Measurements from ENCODE around the gene GNE. TPM values are rescaled to one million over a fixed set of nuclear protein-coding genes. Genes with fewer than 3 reads are reported as not detected.
A peak's percentile ranks its signal among the peaks of the same experiment; 100 is the strongest.

The GNE gene
- total RNA-seq, 1 experiment from 2014 or later, result 14.9 TPM

DNA sequence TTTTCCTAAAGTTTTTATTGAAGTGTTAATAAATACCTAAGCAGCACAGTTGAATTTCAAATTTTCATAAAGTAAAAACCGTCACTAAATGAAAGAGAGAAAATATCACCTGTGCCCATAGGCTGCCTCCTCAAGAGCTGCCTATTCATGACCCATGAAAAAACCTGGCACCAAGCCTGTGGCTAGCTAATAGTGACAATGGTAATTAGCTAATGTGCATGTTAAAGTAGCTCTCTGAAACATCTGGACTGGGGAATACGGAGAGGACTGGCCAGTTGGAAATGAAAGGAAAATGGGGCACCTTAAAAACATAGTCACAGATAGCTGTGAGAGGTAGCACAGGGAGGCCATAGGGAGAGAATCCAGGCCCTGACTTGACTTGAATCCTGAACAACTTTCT is 5.4 kb upstream of the GNE start:
- TF ChIP-seq CTCF (IDR thresholded peaks at IDR 0.05; ENCODE audit: unreplicated experiment), result no peak
- no peak for DNase-seq (ENCODE audit: unreplicated experiment)
- H3K4me1 Mint-ChIP-seq (ENCODE audit: insufficient read depth, unreplicated experiment), result no peaks in the 10 kb centered on the region
- no peaks in the 10 kb centered on the region for H3K36me3 Mint-ChIP-seq (ENCODE audit: insufficient read depth, unreplicated experiment)
- H3K4me3 Mint-ChIP-seq (ENCODE audit: unreplicated experiment), result no peak overlapping the region
- H3K27ac Mint-ChIP-seq (ENCODE audit: low read depth, unreplicated experiment), result no peak overlapping the region
- intact Hi-C loops (cut with micrococcal nuclease), result no loop called here
- no TSS peak for BruUV-seq (replicated peaks)
- no peaks in the 10 kb centered on the region for H3K9me3 Mint-ChIP-seq (ENCODE audit: unreplicated experiment)
- ChIA-PET POLR2A (no interaction called here), CTCF (no interaction called here)
- no peaks in the 10 kb centered on the region for H3K27me3 Mint-ChIP-seq (ENCODE audit: insufficient read depth, unreplicated experiment)

DNA sequence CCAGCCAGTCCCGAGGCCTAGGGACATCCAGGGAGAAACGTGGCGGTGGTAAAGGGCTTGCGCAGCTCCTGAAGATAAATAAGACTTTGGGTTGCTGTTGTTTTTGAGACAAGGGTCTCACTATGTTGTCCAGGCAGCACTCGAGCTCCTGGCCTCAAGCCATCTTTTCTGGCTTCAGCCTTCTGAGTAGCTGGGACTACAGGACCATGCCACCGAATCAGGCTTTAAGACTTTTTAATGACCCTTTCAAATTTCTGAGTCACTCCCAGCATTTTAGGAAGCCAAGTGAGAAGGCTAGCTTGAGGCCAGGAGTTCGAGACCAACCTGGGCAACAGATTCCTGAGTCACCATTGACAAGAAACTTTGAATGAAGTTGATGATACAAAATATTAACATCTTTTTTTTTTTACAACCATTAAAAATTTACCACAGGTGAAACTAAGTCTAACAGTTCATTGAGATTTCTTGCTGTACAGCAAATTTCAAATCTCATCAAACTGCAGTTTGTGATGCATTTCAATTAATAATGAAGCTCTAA is 817 bp upstream of the GNE start:
- no TSS peak for BruUV-seq (replicated peaks)
- no peaks in the 10 kb centered on the region for H3K4me1 Mint-ChIP-seq (ENCODE audit: insufficient read depth, unreplicated experiment)
- H3K4me3 Mint-ChIP-seq (ENCODE audit: unreplicated experiment), result peak overlapping the region; percentile 95
- peak; percentile 3 for DNase-seq (ENCODE audit: unreplicated experiment)
- H3K36me3 Mint-ChIP-seq (ENCODE audit: insufficient read depth, unreplicated experiment), result no peaks in the 10 kb centered on the region
- no peak for TF ChIP-seq CTCF (IDR thresholded peaks at IDR 0.05; ENCODE audit: unreplicated experiment)
- ChIA-PET POLR2A (interaction anchor here (0.7 to 1.7 kb wide), 5 partner anchors 8 to 138 kb away, joined by 3 to 8 read pairs (median 4); no protein-coding TSS in a partner anchor), CTCF (interaction anchor here (0.7 to 1.6 kb wide), 3 partner anchors 9 to 251 kb away, joined by 3 to 6 read pairs (median 5); no protein-coding TSS in a partner anchor)
- H3K9me3 Mint-ChIP-seq (ENCODE audit: unreplicated experiment), result no peaks in the 10 kb centered on the region
- peak overlapping the region; percentile 42 for H3K27ac Mint-ChIP-seq (ENCODE audit: low read depth, unreplicated experiment)
- intact Hi-C loops (cut with micrococcal nuclease), result no loop called here
- H3K27me3 Mint-ChIP-seq (ENCODE audit: insufficient read depth, unreplicated experiment), result no peaks in the 10 kb centered on the region

DNA sequence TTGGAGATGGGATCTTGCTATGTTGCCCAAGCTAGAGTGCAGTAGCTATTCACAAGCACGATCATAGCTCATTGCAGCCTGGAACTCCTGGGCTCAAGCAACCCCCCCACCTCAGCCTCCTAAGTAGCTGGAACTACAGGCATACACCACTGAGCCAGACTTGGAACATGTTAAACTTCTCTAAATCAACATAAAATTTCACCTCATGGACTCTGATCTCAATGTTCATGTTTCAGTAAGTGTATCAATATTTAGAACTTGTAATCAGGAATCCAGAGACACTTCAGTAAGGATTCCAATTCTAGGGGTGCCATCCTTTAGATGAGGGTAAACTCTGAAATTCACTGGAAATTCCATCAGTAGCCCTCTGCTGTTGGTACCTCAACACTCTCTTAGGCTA is 6.8 kb downstream of the GNE start:
- H3K27me3 Mint-ChIP-seq (ENCODE audit: insufficient read depth, unreplicated experiment), result no peaks in the 10 kb centered on the region
- peaks cover 5% of the 10 kb centered on the region for H3K4me1 Mint-ChIP-seq (ENCODE audit: insufficient read depth, unreplicated experiment)
- BruUV-seq (replicated peaks), result no TSS peak
- no peaks in the 10 kb centered on the region for H3K9me3 Mint-ChIP-seq (ENCODE audit: unreplicated experiment)
- no peak for DNase-seq (ENCODE audit: unreplicated experiment)
- POLR2A ChIA-PET, result no interaction called here
- no peak overlapping the region for H3K4me3 Mint-ChIP-seq (ENCODE audit: unreplicated experiment)
- peaks cover 31% of the 10 kb centered on the region for H3K36me3 Mint-ChIP-seq (ENCODE audit: insufficient read depth, unreplicated experiment)
- H3K27ac Mint-ChIP-seq (ENCODE audit: low read depth, unreplicated experiment), result no peak overlapping the region
- CTCF ChIA-PET, result interaction anchor here (1.8 to 8.0 kb wide), 2 partner anchors 11 to 78 kb away, joined by 6 to 81 read pairs; no protein-coding TSS in a partner anchor
- TF ChIP-seq CTCF (IDR thresholded peaks at IDR 0.05; ENCODE audit: unreplicated experiment), result no peak
- intact Hi-C loops (cut with micrococcal nuclease), result no loop called here

DNA sequence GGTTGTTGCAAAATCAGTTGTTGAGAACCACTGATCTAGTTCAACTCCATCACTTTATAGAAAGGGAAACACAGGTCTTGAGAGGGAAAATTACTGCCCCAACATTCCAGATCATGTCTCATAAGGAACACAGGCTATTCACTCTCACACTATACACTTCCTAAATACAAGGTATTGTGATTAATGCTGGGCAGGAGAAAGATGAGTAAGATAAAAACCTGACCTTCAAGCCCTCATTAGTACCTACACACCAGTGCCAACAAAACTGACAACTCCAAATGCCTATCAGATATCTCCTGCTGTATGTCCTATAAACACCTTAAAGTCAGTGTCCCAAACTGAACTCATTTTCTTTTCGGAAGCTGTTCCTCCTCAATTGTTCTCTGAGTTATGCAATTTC is 8.2 kb downstream of the GNE start:
- Mint-ChIP-seq H3K9me3 (ENCODE audit: unreplicated experiment) (no peaks in the 10 kb centered on the region), H3K36me3 (ENCODE audit: insufficient read depth, unreplicated experiment) (peaks cover 40% of the 10 kb centered on the region), H3K4me3 (ENCODE audit: unreplicated experiment) (no peak overlapping the region), H3K4me1 (ENCODE audit: insufficient read depth, unreplicated experiment) (peaks cover 5% of the 10 kb centered on the region), H3K27me3 (ENCODE audit: insufficient read depth, unreplicated experiment) (no peaks in the 10 kb centered on the region), H3K27ac (ENCODE audit: low read depth, unreplicated experiment) (peak overlapping the region; percentile 23)
- CTCF ChIA-PET, result interaction anchor here (0.6 to 8.0 kb wide), 5 partner anchors 9 to 142 kb away, joined by 3 to 81 read pairs (median 5); partner anchors contain the start of gene GNE
- no TSS peak for BruUV-seq (replicated peaks)
- POLR2A ChIA-PET, result interaction anchor here (0.6 kb wide), 2 partner anchors 84 to 285 kb away, joined by 3 read pairs; no protein-coding TSS in a partner anchor
- DNase-seq (ENCODE audit: unreplicated experiment), result no peak
- no peak for TF ChIP-seq CTCF (IDR thresholded peaks at IDR 0.05; ENCODE audit: unreplicated experiment)
- intact Hi-C loops (cut with micrococcal nuclease), result no loop called here
